CD4-positive, alpha-beta T cell treated with Interleukin-17A for 4 hours (primary cell): ENCODE measurements around the gene ANKRD22.
"Not testable (repeated sequence)": the region's sequence is repeated elsewhere in the genome, so short reads cannot be mapped to it uniquely, and the experiment has no call there.

Experiments used
- DNase-seq: peaks from one replicate; pipeline ENCODE4 v3.0.0-alpha.2; 2020; ENCODE audit warnings: mixed read lengths

Gene ANKRD22

GRCh38 chr10:88851706-88852105 lies at the start of gene ANKRD22:
TSS of gene ANKRD22 (minus strand) at chr10:88851844. CDS start at chr10:88851607, 237 bp downstream.
- DNase-seq: no peak

- no peak for DNase-seq
Measured at GRCh38 chr10:88899886-88900285, 48.2 kb upstream of the ANKRD22 start.

- no peak for DNase-seq
Measured at GRCh38 chr10:88898727-88899126, 47.1 kb upstream of the ANKRD22 start.

GRCh38 chr10:88896994-88897853 lies 45.6 kb upstream of the ANKRD22 start:
- DNase-seq: no peak

- DNase-seq: no peak
Measured at GRCh38 chr10:88896372-88896993, 44.8 kb upstream of the ANKRD22 start.

GRCh38 chr10:88895250-88895649 lies 43.6 kb upstream of the ANKRD22 start:
- DNase-seq: no peak

- DNase-seq: no peak
Measured at GRCh38 chr10:88893611-88894010, 42.0 kb upstream of the ANKRD22 start.

- no peak for DNase-seq
Measured at GRCh38 chr10:88892222-88892967, 40.8 kb upstream of the ANKRD22 start.

- DNase-seq: no peak
Measured at GRCh38 chr10:88890681-88891381, 39.2 kb upstream of the ANKRD22 start.

- DNase-seq: no peak
Measured at GRCh38 chr10:88889559-88890337, 38.1 kb upstream of the ANKRD22 start.

GRCh38 chr10:88888810-88889445 lies 37.3 kb upstream of the ANKRD22 start:
- DNase-seq: no peak

- DNase-seq: no peak
Measured at GRCh38 chr10:88886557-88886956, 34.9 kb upstream of the ANKRD22 start.

- DNase-seq: no peak
Measured at GRCh38 chr10:88883448-88883809, 31.8 kb upstream of the ANKRD22 start.

- DNase-seq: not testable (repeated sequence)
Measured at GRCh38 chr10:88882646-88883447, 31.2 kb upstream of the ANKRD22 start.

- no peak for DNase-seq
Measured at GRCh38 chr10:88881922-88882645, 30.4 kb upstream of the ANKRD22 start.

GRCh38 chr10:88881320-88881719 lies 29.7 kb upstream of the ANKRD22 start:
- peak; percentile 15 for DNase-seq

GRCh38 chr10:88880282-88881076 lies 28.8 kb upstream of the ANKRD22 start:
- DNase-seq: peak; percentile 74

GRCh38 chr10:88879534-88880281 lies 28.1 kb upstream of the ANKRD22 start, which contains the start of gene STAMBPL1:
TSS of gene STAMBPL1 (plus strand) at chr10:88880245. CDS start at chr10:88901709, 21,464 bp downstream.
- DNase-seq: peak; percentile 83
